NK-92 treated with Interleukin-12 subunit alpha and Interleukin-12 subunit beta, amount 100 ng/mL, for 24 hours (cell line): ENCODE measurements around the gene SH3BP4.

Experiments used
- DNase-seq: peaks from one replicate; lab custom pipeline; 2025; lab: John Stamatoyannopoulos, UW

SH3BP4 gene

DNA sequence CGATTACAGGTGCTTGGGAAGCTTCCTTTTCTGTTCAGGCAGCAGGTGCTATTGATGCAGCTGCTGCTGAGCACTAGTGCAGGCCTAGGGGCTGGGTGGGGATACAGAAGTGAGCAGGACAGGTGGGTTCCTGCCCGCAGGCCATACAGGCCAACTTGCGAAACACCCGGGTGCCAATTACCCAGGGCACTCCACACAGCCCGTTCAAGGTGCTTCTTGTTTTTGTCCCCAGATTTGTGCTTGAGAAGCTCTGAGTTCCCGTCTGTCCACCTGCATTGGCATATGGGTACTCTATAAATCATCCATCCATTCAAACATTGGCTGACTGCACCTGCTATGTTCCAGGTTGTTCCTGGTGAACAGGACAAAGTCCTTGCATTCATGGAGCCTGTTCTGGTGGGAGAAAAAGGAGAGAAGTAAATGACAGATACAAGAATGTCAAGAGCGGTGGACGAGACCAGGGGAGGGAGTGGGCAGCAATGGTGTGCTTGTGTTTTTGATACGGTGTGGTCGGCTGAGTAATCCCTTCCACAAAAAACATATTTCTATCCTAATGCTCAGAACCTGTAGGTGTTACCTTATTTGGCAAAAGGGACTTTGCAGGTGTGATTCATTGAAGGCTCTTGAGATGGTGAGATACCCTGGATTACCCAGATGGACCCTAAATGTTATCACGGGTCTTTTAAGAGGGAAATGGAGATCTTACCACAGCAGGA, 31.4 kb downstream of the SH3BP4 start:
- no peak for DNase-seq

DNA sequence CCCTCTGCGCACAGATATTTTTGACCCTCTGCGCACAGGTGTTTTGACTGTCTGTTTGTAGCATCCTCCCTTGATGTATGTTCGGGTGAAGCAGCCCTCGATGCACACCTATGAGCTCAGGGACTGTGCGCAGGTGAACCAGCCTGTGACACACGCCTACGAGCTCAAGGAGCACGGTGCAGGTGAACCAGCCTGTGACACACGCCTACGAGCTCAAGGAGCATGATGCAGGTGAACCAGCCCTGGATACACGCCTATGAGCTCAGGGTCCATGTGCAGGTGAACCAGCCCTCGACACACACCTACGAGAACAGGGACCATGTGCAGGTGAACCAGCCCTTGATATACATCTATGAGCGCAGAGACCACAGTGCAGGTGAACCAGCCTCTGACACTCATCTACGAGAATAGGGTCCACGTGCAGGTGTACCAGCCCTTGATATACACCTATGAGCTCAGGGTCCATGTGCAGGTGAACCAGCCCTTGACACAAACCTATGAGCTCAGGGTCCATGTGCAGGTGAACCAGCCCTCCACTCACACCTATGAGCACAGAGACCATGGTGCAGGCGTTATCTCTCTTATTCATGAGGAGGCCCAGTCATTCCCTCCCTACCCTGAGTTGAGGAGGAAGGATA, 33.9 kb downstream of the SH3BP4 start:
- no peak for DNase-seq

DNA sequence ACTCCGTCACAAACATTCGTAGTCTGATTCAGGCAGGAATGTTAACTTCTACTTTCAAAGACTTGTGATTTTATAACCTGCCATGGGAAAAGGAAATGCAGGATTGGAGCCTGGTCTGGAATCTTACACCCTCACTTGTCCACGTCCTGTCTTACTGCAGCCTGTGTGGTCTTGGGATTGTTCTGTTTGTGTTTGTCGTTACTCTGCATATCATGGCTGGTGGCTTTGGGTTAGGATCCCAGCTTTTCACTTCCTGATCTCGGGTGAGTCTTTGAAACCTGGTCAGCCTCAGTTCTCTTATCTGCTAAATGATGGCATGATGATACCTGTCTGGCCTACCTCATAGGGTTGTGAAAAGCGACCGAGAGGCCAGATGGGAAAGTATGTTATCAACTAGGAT, 34.6 kb downstream of the SH3BP4 start:
- DNase-seq = no peak

DNA sequence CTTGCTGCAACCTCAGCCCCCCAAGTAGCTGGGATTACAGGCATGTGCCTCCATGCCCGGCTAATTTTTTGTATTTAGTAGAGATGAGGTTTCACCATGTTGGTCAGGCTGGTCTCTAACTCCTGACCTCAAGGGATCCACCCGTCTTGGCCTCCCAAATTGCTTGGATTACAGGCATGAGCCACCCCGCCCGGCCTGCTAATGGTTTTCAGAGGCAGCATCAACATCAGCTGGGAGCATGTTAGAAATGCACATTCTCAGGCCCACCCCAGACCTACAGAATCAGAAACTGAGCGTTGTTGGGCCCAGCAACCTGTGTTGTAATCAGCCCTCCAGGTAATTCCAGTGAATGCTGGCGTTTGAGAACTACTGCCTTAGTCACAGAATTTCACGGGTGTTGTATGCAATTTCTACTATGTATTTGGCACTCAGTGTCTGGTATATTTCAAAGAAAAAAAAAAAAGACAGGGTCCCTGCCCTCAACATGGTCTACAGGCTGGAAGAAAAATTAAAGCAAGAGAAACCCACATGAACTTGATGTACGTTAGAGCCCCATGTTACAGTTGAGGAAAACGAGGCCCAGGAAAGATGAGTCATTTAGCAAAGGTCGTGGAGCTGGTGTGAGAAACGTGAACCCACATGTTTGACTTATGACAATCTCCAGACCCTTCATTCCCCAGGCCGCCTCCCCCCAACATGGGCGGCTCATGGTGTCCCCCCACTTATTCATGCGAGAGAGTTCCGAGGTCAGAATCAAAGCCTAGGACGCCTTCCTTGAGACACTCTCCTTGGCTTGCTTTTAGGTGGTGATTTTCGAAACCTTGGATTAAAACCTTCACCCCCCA, 35.3 kb downstream of the SH3BP4 start:
- DNase-seq = no peak

DNA sequence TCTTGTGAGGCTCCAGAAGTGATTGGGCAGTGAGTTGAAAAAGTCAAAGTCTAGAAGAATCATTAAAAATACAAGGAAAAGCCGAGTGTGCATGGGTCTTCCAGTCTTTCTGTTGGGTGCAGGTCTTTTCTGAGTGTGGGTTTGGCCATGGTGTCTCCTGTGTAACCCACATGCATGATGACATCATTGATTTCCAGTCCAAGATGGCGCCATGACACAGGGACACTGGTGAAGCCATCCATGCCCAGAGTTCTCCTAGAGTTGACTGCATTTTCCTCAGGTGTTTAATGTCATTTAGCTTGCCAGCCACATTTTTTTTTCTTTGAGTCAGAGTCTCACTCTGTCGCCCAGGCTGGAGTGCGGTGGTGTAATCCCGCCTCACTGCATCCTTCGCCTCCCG, 35.9 kb downstream of the SH3BP4 start:
- no peak for DNase-seq

DNA sequence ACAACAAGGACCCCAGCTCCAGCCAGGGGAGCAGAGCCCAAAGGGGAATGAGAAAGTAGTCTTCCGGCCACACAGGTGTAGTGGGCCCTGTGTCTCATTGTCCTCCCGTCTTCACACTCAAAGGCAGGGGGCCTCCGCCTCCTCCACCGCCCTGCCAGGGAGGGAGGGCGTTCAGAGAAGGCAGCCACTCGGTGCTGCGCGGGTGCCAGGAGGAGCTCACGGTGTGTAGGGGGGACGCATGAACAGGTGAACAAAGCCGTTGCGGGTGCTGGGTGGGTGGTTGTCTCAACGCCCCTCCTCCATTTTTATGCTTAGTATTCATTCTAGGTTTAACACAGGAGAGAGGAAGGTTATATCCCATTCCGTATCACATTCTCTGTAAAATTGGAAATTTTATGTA, 36.7 kb downstream of the SH3BP4 start:
- DNase-seq = no peak

DNA sequence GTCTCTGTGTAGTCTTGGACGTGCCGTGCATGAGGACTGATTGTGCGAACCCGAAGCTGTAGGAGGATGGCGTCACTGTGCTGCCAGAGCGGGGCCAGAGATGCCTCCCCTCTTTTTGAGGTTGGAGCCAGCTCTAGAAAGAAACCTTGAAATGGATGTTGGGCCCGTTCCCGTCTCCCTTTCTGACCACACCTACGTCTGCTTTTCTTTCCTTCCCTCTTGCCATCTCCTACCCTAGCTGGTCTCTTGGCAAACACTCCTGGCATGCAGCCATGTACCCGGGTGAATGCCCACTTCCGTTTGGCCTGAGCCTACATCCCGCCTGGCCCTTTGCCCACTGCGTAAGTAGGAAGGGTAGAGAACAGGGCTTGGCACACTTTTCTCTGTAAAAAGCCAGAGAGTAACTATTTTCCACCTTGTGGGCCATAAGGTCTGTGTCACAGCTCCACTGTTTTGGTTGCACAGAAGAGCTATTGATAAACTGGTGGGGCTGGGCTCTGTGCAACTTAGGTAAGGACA, 37.4 kb downstream of the SH3BP4 start:
- no peak for DNase-seq

DNA sequence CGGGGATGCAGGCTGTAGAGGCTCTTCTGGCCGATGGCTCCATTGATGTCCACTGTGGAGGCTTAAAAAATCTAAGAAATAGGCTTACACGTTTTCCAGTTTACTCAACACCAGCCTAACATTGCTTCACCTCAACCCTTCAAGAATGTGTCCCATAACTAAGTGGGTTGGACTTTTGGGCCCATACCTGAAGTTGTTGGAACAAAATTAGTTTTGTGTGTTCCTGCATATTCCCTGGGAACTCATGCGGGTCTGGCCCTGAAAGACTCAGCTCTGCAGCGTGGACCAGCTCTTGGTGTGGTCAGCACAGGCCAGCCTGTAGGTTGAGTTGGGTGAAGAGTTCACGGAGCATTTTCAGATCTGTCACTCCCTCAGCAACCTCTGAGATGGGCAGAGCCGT, 38.5 kb downstream of the SH3BP4 start:
- no peak for DNase-seq

DNA sequence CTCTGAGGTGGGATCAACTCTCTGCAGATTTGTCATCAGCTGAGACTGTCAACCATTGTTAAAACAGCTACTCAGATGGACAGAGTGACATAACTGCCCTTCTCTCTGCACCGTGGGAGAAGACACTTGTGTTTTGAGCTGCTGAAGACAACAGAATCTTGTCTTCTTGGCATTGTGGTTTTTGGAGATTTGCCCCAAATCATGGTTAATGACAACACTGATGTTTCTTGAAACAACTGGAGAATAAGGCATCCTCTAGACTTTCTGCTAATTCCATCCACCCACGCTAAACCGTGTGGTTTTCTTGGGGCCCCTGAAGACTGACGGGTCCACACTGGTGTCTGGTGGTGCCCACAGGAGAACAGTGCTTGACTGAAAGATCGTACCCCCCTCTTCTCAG, 39.5 kb downstream of the SH3BP4 start:
- no peak for DNase-seq

DNA sequence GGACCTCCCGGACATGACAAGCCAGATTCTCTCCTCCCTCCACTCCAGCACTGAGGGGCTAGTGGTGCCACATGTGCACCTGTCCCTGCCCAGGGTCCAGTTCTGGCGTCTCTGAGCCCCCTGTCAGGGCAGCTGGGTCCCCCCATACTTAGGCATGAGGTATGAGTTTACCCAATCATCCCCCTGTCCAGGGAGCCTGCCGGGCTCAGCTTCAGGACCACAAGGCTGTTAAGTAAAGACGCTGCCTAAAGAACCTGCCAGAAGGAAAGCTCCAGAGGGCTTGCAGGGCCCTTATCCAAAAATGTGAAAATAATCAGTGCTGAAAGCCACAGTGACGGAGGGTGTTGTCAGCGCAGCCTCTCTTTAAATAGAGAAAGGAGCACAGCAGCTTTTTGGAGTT, 40.0 kb downstream of the SH3BP4 start:
- no peak for DNase-seq

DNA sequence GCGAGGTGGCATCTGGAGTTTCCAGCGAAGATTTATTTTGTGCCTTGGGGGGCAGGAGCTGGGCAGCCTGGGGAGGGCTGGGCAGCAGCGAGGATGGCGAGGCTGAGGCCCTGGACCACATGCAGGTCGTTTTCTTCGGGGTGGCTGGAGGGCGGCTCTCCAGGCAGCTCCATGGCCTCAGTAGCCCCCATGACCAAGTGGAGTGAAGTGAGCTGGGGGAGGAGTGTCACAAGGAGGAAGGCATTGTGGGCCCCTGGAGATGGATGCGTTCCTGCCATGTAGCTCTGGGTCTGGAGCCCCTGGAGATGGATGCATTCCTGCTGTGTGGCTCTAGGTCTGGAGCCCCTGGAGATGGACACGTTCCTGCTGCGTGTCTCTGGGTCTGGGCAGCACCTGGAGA, 40.4 kb downstream of the SH3BP4 start:
- no peak for DNase-seq

DNA sequence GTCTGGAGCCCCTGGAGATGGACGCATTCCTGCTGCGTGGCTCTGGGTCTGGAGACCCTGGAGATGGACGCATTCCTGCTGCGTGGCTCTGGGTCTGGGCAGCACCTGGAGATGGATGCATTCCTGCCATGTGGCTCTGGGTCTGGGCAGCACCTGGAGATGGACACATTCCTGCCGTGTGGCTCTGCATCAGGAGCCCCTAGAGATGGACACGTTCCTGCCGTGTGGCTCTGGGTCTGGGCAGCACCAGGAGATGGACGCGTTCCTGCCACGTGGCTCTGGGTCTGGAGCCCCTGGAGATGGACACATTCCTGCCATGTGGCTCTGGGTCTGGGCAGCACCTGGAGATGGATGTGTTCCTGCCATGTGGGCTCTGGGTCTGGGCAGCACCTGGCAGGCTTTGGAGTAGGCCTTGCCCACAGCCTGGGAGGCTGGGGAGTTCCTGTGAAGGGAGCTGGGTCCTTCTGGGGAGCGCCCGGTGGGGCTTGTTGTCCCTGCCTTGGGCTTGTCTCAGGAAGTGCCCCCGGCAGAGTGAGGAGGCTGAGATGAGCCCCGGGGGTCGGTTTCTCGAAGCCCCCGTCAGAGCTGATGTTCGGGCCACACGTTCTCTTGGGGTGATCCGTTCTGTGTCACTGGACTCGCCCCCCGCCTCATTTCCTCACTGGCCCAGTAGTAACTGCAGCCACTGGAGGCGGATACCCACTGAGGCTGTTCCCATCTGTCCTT, 41.0 kb downstream of the SH3BP4 start:
- DNase-seq = no peak

DNA sequence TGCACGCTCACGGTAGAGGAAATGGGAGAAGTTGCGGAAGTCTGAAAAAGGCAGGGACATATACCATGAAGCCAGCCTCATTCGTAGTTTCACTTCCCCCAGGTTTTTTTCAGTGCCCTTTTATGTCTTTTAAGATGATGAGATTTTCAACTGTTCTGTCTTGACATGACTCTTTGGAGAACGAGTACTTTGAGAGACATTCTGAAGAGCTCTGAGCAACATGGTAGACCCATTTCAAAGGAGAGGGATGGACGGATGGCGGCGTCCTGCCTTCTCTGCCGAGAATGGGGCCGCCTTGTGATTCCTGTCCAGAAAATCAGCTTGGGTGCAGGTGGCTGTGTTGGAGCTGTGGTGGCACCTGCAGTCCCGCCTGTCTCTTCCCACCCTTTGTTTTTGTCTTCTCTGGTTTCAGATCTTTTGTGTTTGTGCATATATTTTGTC, 41.7 kb downstream of the SH3BP4 start:
- no peak for DNase-seq

DNA sequence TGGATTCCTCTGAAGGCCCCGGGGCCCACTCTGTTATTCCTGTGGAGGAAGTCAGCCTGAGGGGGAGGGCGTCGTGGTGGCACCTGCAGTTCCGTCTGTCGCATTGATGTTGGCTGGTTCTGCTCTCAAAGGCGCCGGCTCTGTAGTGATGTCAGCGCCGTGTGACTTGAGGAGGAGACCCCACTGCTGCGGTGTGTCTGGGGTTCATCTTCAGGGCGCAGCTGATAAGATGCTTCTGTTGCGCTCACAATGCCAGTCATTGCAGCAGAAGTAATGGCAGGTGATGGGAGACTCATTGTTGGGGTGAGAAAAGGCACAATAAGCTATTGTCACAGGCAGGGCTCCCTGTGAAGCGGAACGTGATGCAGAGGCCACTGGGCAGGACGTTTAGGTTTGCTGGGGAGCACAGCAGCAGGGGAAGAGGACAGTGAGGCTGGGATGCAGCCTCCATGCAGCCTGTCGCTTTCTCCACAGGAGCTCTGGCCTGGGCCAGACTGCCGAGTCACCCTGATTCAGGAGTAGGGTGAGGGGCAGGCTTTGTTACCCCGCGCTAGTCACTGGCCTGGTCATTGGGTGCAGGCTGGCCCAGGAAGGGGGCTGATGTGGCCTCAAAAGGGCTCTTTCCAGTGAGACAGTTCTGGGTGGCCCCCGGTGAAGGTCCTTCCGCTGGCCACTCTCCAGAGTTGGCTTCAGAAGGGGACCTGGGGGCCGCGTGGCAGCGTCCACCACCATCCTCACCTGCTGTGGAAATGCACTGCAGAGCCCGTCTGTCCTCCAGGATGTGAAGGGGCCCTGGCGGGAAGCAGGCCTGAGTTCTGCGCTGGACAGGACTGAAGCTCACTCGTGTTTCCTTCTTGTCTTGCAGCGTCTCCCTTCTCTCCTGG, 42.9 kb downstream of the SH3BP4 start:
- no peak for DNase-seq

DNA sequence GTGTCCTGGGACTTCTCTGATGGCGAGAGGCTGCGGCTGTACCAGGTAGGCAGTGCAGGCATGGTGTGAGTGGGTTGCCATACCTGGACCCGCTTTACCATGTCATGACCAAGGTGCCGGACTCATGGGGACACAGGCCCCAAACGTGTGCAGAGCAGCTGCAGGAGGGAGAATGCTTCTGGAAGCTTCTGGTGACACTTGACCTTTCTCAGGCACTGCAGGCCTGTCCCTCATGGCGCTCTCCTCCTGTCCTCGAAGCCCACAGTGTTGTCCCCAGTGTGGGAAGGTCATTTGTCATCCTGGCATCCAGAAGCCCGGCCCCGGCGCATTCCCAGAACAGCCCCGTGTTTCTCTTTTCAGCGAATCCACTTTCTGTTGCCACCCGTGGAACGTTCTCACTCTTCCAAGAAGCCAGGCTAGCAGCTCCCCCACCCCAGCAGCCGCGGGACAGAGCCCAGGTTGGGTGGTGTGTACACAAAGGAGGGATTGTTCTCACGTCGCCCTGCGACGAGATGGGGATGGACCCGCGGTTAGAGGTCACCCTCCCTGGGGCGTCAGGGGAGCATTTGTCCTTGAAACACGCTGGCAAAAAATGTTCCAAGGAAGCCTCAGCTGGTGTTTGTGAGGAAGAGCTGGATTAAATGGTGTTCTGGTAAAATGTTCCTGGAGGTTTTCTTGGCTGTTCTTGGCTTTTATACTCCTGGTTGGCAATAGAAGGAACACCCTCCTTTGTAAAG, 43.7 kb downstream of the SH3BP4 start:
- no peak for DNase-seq

DNA sequence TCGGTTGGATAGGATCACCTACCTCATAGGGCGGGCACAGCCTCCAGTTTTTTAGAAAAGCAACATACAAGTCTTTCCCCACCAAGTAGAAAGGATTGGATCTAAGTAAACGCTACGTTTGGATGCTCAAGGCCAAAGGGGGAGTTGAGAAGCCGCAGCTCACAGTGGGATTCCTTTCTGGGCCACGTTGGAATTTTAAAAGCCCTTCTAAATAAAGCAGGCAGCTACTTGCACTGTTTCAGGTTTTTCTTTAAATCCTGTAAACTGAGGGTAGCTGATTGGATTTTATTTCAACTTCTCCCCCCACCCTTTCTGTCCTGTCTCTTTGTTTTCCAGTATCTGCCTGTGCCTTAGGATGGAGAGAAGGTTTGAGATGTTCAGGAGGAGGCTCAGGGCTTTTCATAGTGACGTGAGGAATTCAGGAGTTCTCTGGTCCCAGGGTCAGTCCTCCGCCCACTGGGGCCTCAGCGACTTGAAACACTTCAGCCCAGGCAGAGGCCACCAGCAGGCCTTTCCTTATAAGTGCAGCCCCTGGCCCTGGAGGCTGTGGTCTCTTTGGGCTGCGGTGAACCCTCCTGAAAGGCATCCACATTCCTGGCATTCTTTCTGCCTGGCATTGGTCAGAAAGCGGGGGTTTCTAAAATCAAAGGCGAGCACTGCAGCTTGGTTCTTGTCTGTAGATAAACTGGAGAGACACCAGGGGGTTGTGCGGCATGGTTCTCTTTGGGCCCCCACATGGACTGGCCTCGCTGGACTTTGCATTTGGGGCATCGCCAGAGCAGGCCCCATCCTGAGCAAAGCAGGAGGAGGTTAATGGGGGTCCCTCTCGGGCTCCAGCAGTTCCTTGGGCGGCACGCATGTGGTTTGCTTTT, 44.5 kb downstream of the SH3BP4 start:
- DNase-seq = no peak

DNA sequence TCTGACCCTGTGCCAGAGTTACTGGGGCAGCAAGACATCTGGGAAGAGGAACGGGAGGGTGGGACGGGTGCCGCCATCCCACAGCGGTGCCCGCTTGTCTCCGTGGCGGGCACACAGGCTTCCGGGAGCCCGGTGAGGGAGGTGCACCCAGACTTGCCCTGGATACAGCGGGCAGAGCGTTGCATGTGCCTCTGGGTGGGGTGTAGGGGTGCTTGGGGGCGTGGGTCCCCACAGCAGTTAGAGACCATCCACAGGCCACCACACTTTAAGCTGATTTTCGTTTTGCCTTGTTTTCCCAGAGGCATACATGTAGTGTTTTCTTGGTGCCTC, 45.1 kb downstream of the SH3BP4 start:
- no peak for DNase-seq

DNA sequence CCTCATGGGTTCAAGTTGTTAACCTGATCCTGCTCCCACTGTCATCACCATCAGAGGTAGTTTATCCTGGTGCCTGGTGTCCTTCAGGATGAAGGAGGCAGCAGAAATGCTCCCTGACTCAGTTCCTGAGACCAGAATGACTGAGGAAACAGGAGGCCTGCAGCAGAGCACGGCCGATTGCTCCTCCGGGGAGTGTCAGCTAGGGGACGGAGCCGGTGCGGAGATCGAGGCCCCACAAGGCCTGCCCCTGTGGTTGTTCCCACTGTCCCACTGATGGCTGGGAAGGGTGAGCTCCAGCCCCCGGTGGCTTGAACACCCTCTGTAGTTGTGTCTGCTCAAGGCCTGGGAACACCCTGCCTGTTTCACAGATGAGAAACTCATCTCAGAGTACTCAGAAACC, 45.6 kb downstream of the SH3BP4 start:
- no peak for DNase-seq

DNA sequence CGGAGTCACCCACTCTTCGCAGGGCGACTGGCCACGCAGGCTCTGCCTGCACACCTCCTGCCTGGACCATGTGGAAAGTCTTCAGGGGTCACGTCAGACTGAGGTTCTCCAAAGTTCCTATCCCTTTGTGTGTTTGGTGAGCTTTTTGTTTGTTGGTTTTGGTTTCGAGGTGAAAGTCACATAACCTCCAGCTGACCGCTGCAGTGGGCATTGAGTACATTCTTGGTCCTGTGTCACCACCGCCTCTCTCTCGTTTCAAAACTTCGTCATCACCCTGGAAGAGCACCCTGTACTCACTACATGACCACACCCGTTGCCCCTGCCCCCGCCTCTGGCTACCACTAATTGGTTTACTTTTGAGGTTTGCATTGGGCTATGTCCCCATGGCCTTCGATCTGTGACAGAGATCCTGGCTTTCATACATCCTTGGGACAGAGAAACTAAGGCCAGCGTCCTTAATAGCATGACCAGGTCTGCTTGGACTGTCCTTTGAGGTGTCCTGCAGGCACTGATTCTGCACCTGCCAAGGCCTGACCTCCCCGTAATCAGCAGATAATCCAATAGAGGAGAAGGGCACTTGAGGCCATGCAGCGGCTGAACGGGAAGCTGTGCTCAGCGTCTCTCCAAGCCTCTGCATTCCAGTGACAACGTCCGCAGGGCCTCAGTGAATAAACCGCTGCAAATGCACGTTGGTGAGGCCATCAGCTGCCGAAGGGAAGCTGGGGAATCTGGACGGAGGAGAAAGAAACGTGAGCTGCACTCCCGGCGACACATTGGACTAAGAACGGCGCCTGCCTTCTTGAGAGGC, 46.8 kb downstream of the SH3BP4 start:
- no peak for DNase-seq
